ENCODE results near the gene ZSCAN31.
A peak's percentile ranks its signal among the peaks of the same experiment; 100 is the strongest.

ZSCAN31 gene

DNA sequence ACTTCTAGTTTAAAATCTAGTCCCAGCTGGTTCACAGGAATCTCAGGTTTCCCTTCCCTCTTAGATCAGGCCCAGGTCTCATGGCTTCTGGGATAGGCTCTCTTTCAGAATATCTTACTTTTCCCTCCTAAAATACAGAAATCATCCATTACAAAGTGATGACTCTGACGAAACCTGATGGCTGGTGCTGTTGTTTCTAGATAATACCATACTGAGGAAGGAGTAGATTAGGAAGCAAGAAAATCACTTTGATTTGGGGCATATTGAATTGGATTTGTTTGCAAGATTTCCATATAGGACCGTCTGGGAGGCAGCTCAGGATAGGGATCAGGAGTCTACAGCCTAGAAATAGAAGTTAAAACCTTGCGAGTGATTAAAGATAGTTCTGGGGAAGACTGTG is 17.4 kb upstream of the ZSCAN31 start:
- no peak for DNase-seq (ENCODE audit: low read depth)

- no peak for DNase-seq (ENCODE audit: low read depth)
These were observed 15.6 kb upstream of the ZSCAN31 start for GRCh38 chr6:28351493-28351925.

GRCh38 chr6:28351087-28351486 is 15.1 kb upstream of the ZSCAN31 start:
- no peak for DNase-seq (ENCODE audit: low read depth)

DNA sequence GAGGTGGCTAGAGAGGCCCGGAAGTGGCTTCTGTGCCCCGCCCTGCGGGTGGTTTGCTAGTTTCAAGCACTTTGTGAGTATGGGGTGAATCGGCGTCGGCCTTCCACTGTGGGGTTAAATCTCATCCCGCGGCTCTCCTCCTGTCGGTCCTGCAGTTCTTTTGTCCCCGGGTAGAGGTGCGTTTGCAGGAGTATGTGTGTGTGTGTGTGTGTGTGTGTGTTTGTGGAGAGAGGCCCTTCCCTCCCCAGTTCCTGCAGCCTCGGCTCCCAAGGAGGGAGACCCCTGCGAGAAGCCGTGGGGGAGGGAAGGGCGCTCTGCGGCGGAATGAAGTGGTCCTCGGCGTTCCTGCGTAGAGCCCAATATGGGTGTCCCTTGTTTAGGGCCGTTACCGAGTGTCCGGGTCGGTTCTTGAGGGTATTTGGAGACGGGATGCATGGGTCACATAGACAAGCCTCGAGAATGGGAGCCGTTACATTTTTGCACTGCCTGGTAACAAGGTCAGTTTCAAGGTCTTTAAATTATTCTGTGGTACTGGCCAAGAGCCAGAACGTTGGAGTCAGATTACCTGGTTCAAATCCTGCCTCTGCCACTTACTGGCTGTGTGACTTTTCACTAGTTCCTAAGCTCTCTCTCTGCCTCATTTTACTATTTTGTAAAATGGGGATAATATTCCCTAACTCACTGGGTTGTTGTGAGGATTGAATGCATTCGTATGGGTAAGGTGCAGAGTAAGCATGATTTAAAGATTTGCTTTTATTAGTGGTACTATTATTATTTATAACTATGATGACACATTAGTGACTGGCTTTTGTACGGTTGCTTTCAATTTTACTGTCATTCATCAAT is 14.2 kb upstream of the ZSCAN31 start, which contains the start of gene ZKSCAN3:
Gene ZKSCAN3 (plus strand): TSS at position 56 of the 846 bp plus-strand sequence. CDS start 9,640 bp downstream, outside the sequence.
- DNase-seq (ENCODE audit: low read depth): peak; percentile 73

- DNase-seq (ENCODE audit: low read depth): no peak
These were observed 13.5 kb upstream of the ZSCAN31 start for GRCh38 chr6:28349344-28349891.

DNA sequence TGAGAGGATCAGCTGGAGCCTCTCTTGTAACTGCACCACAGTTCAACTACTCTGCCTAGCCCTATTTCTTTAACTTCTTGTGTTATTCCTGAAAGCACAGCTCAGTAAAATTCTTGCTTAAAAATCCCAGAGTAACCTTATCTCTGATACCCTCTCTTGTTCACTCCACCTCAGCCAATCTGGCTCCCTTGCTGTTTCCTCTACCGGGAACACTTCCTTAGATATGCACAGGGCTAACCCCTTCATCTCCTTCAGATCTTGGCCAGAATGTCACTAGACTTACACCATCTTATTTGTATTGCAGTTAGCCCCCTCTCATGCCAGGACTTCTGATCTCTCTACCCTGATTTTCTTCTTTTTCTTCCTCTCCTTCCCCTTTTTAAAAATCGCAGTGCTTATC is 11.2 kb upstream of the ZSCAN31 start:
- DNase-seq (ENCODE audit: low read depth): no peak

- no peak for DNase-seq (ENCODE audit: low read depth)
These were observed 9.3 kb upstream of the ZSCAN31 start for GRCh38 chr6:28345201-28345600.

DNA sequence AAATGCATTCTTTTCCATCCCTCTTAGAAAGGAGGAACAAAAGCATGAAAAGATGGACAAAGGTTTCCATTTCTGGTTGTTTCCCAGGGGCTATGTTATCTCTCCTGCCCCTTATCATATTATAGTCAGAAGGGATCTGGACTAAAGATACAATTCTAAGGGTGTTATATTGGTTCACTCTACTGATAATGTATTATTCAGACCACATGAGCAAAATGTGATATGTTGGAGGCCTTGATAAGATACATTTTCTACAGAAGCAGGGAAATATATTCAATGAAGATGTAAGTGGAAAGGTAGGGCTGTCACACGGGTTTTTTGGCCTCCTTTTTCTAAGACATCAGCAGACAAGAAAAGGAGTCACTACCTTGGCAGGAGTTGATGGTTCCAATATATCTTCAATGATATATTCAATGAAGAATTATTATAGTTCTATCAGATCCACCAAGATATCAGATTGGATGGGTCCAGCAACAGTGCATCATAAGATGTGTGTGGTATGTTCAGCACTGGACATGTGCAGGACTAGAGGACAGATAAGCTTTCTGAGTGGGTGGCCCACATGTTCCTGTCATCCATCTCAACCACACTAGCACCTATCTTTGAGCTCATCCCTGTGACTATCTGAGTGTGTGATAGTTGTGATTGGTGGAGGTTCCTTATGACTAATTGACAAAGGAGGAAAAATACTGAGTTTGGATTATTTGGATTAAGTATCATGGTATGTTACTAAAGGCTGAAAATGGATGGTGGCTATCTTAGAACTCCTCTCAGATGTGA is 8.1 kb upstream of the ZSCAN31 start:
- no peak for DNase-seq (ENCODE audit: low read depth)

DNA sequence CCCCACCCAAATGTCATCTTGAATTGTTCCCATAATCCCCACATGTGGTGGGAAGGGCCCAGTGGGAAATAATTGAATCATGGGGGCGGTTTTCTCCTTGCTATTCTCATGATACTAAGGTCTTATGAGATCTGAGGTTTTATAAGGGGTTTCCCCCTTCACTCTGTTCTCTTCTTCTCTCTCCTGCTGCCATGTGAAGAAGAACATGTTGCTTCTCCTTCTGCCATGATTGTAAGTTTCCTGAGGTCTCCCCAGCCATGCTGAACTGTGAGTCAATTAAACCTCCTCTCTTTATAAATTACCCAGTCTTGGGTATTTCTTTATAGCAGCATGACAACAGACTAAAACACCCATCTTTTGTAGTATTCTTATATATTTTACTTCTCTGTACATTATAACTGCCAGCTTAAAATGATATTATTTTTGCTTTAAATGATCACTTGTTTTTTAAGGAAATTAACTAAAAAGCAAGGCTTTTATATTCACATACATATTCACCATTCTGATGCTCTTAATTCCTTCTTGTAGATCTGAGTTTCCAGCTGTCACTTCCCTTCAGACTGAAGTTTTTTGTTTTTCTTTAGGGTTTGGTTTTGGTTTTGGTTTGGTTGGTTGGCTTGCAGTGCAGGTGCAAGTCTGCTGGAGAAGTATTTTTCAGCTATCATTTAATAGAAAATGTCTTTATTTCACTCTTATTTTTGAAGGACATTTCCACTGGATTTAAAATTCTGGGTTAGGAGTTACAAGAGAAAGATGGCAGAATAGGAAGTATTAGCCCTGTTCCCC is 4.6 kb upstream of the ZSCAN31 start:
- no peak for DNase-seq (ENCODE audit: low read depth)

GRCh38 chr6:28337121-28337520 is 1.2 kb upstream of the ZSCAN31 start:
- DNase-seq (ENCODE audit: low read depth): no peak

- DNase-seq (ENCODE audit: low read depth): no peak
These were observed 554 bp upstream of the ZSCAN31 start for GRCh38 chr6:28336284-28337120.

GRCh38 chr6:28335040-28335563 is 846 bp downstream of the ZSCAN31 start:
- no peak for DNase-seq (ENCODE audit: low read depth)

DNA sequence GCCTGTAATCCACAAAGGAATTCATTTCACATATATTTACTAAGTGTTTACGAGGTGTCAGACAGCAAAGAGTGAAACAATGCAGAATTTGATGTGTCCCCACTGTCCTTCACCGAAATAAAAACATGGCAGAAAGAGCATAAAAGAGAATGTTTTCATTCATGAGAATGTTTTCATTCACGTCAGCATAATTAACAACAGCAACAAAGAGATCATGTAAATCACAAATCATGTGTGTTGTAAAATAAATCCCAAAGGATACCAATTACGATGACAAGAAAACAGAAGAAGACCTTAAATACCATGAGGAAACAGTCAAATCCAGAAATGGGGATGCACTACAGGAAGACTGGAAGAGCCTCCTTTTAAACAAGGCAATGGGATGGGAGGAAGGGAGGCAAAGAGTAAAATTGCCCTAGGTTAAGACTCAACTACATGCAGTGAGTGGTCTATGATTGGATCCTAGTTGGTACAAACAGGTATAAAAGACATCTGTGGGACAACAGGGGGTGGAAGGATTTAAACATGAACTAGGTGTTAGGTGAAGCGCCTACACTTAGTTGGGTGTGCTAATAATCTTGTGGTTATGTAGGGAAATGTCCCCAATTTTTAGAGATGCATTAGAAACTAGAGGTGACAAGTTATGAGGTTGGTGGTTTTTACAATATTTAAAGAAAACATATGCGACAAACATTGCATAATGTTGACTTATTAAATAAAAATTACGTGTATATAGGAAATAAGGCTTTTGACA is 1.5 kb downstream of the ZSCAN31 start:
- DNase-seq (ENCODE audit: low read depth): no peak

DNA sequence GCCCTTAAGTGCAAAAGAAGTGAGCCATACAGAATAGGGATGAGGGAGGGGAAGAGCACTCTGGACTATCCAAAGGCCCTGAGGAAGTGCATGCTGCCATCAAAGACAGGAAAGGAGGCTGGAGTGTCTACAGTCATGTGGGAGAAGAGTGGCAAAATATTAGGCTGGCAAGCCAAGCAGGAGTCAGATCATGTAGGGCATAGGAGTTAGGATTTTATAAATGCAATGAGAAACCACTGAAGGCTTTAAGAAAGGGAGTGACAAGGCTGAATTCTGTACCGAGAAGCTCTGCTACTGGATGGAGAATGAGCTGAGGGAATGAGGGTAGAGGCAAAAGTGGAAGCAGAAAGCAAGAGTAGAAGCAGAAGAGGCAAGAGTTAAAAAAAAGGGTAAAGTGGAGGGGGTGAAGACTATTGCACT is 2.3 kb downstream of the ZSCAN31 start:
- DNase-seq (ENCODE audit: low read depth): no peak

- no peak for DNase-seq (ENCODE audit: low read depth)
These were observed 2.9 kb downstream of the ZSCAN31 start for GRCh38 chr6:28333047-28333446.

DNA sequence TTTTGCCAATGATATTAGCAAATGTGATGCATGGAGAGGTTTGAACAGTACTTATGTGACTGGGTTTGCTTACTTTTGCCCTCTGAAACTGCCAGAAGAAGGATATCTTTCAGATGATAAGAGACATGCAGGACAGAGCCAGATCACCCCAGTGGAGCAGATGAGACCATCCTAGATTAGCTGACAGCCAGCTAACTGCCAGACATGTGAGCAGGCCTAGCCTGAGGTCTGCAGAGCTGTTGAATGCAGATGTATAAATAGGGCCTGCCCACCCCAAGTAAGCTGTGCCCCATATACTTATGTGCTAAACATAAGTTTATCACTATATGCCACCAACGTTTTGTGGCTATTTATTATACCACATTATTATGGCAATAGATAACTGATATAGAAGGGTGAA is 5.9 kb downstream of the ZSCAN31 start:
- DNase-seq (ENCODE audit: low read depth): no peak

- no peak for DNase-seq (ENCODE audit: low read depth)
These were observed 9.5 kb downstream of the ZSCAN31 start for GRCh38 chr6:28326371-28326948.

DNA sequence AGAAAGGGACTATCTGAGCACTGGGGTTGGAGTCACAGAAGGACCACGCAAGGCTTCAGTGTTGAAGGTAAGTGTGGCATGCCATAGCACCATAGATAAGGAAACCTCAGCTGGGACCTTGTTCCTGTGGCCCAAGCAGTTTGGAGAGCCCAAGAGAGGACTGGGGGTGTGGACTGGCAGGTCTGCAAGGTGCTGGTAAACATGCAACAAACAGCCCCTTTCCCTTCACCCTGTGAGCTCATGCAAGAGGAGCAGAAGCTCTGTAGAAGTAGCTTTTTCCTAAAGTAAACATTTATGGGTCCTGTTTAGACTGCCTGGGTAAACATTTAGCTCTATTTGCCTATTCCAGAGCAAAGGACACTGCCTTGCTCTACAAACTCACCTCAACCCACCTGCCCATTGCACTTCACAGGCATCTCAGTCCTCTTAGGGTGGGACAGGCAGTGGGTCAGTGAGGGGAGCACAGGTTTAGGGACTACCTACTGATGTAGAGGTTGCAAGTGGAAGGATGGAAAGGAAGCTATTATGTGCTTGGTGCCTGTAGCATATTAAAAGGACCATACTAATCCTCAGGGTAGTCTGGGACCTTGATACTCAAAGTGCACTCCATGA is 12.0 kb downstream of the ZSCAN31 start:
- DNase-seq (ENCODE audit: low read depth): no peak

GRCh38 chr6:28322661-28323060 is 13.3 kb downstream of the ZSCAN31 start:
- no peak for DNase-seq (ENCODE audit: low read depth)

Measured in iris pigment epithelial cell (primary cell).